ENCODE measurements around the gene MBD6.

Gene MBD6

GRCh38 chr12:57539134-57539768, 16.6 kb downstream of the MBD6 start:
- TF ChIP-seq POLR2A (IDR thresholded peaks at IDR 0.05; ENCODE audit: low read length) (no peak), GATA1 (IDR thresholded peaks at IDR 0.05; ENCODE audit: low read depth, low read length) (no peak)
- DNase-seq, result peak; percentile 78 to 92

- no peak for TF ChIP-seq POLR2A (IDR thresholded peaks at IDR 0.05; ENCODE audit: low read length)
- no peak for TF ChIP-seq GATA1 (IDR thresholded peaks at IDR 0.05; ENCODE audit: low read depth, low read length)
- no peak for DNase-seq
Observed at GRCh38 chr12:57541001-57541400, 18.4 kb downstream of the MBD6 start.

- TF ChIP-seq POLR2A (IDR thresholded peaks at IDR 0.05; ENCODE audit: low read length), result no peak
- no peak for TF ChIP-seq GATA1 (IDR thresholded peaks at IDR 0.05; ENCODE audit: low read depth, low read length)
- no peak for DNase-seq
Observed at GRCh38 chr12:57541717-57542116, 19.1 kb downstream of the MBD6 start.

- no peak for DNase-seq
- TF ChIP-seq GATA1 (IDR thresholded peaks at IDR 0.05; ENCODE audit: low read depth, low read length), result no peak
- TF ChIP-seq POLR2A (IDR thresholded peaks at IDR 0.05; ENCODE audit: low read length), result no peak
Observed at GRCh38 chr12:57543581-57543980, 21.0 kb downstream of the MBD6 start.

- no peak for DNase-seq
Observed at GRCh38 chr12:57545809-57546437, 23.3 kb downstream of the MBD6 start.

GRCh38 chr12:57546438-57547287, 24.0 kb downstream of the MBD6 start, which contains the start of gene DCTN2:
Gene DCTN2, minus strand, starts transcription at chr12:57547192. Its CDS starts 129 bp downstream, at chr12:57547063.
- TF ChIP-seq GATA1 (IDR thresholded peaks at IDR 0.05; ENCODE audit: low read depth, low read length), result no peak
- peak; percentile 69 for TF ChIP-seq POLR2A (IDR thresholded peaks at IDR 0.05; ENCODE audit: low read length)
- DNase-seq, result peak; percentile 98 to 99

More at GRCh38 chr12:57545809-57546437, 23.3 kb downstream of the MBD6 start:
- TF ChIP-seq POLR2A (IDR thresholded peaks at IDR 0.05; ENCODE audit: low read length), result no peak
- no peak for TF ChIP-seq GATA1 (IDR thresholded peaks at IDR 0.05; ENCODE audit: low read depth, low read length)

- TF ChIP-seq GATA1 (IDR thresholded peaks at IDR 0.05; ENCODE audit: low read depth, low read length) (no peak), POLR2A (IDR thresholded peaks at IDR 0.05; ENCODE audit: low read length) (peak; percentile 55)
- no peak for DNase-seq
Observed at GRCh38 chr12:57547288-57548012, 24.8 kb downstream of the MBD6 start.

- DNase-seq, result no peak
- TF ChIP-seq POLR2A (IDR thresholded peaks at IDR 0.05; ENCODE audit: low read length), result no peak
- no peak for TF ChIP-seq GATA1 (IDR thresholded peaks at IDR 0.05; ENCODE audit: low read depth, low read length)
Observed at GRCh38 chr12:57548013-57548315, 25.3 kb downstream of the MBD6 start.

- TF ChIP-seq POLR2A (IDR thresholded peaks at IDR 0.05; ENCODE audit: low read length) (no peak), GATA1 (IDR thresholded peaks at IDR 0.05; ENCODE audit: low read depth, low read length) (no peak)
- DNase-seq, result peak in 1 of 2 experiments; percentile 59
Observed at GRCh38 chr12:57548488-57548887, 25.9 kb downstream of the MBD6 start.

GRCh38 chr12:57549203-57549908, 26.7 kb downstream of the MBD6 start:
- TF ChIP-seq POLR2A (IDR thresholded peaks at IDR 0.05; ENCODE audit: low read length) (no peak), GATA1 (IDR thresholded peaks at IDR 0.05; ENCODE audit: low read depth, low read length) (no peak)
- DNase-seq, result no peak

GRCh38 chr12:57549909-57550640, 27.5 kb downstream of the MBD6 start, which contains the start of gene KIF5A:
Gene KIF5A, plus strand, starts transcription at chr12:57550044. Its CDS starts 228 bp downstream, at chr12:57550272.
- TF ChIP-seq POLR2A (IDR thresholded peaks at IDR 0.05; ENCODE audit: low read length) (peak; percentile 30), GATA1 (IDR thresholded peaks at IDR 0.05; ENCODE audit: low read depth, low read length) (no peak)

More at GRCh38 chr12:57549909-57550640, 27.5 kb downstream of the MBD6 start, which contains the start of gene KIF5A:
- DNase-seq, result peak; percentile 68 to 80
